LNCaP clone FGC (cell line): ENCODE data around the gene GNA14.

ENCODE experiments used
- DNase-seq: peaks from one replicate; pipeline ENCODE4 v3.0.0-alpha.2; 2011; ENCODE audit warnings: low read depth
- H3K4me3 ChIP-seq: 2 replicates; pipeline ENCODE4 v1.5.1; 2011; ENCODE audit warnings: mild to moderate bottlenecking, low read depth, low read length, control low read depth
- TF ChIP-seq, protein P1 (sequence below): IDR thresholded peaks from 2 replicates; pipeline ENCODE4 v1.5.1; 2012; ENCODE audit warnings: mild to moderate bottlenecking; ENCODE audit not compliant: control insufficient read depth, insufficient read depth; ENCODE audit errors: extremely low read depth

The GNA14 gene

GRCh38 chr9:77510666-77511065 lies 137.5 kb downstream of the GNA14 start:
- H3K4me3 ChIP-seq, result no peak overlapping the region
- TF ChIP-seq, protein P1, sequence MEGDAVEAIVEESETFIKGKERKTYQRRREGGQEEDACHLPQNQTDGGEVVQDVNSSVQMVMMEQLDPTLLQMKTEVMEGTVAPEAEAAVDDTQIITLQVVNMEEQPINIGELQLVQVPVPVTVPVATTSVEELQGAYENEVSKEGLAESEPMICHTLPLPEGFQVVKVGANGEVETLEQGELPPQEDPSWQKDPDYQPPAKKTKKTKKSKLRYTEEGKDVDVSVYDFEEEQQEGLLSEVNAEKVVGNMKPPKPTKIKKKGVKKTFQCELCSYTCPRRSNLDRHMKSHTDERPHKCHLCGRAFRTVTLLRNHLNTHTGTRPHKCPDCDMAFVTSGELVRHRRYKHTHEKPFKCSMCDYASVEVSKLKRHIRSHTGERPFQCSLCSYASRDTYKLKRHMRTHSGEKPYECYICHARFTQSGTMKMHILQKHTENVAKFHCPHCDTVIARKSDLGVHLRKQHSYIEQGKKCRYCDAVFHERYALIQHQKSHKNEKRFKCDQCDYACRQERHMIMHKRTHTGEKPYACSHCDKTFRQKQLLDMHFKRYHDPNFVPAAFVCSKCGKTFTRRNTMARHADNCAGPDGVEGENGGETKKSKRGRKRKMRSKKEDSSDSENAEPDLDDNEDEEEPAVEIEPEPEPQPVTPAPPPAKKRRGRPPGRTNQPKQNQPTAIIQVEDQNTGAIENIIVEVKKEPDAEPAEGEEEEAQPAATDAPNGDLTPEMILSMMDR, result no peak
- DNase-seq, result no peak

- no peak overlapping the region for H3K4me3 ChIP-seq
- no peak for DNase-seq
- TF ChIP-seq, protein P1, result no peak
Measured at GRCh38 chr9:77508396-77508795, 139.7 kb downstream of the GNA14 start.

DNA sequence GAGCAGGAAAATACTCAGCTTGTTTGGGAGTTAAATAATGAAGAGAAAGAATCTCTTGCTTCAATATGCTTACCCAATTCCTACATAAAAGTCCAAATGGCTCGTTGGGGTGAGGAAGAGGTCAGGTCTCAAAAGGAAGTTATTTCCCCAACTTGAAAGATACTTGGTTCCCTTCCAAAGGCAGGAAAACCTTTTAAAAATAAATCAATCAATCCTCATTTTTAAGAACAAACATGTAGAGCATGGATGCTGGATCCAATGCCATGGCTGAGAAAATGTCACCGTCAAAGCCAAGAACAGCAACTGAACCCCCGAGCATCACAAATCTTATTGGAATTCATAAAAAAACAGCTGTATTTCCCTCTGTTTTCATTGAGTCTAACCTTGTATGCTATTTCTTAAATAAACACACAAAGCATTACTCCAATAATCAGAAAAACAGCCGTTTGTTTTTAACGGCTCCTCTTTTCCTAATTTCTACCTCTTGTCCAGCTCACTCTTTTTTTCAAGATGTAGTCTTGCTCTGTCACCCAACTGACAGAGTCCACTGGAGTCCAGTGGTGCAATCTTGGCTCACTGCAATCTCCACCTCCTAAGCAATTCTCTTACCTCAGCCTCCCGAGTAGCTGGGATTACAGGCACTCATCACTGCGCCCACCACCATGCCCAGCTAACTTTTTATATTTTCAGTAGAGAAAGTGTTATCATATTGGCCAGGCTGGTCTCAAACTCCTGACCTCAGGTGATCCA lies 140.7 kb downstream of the GNA14 start:
- H3K4me3 ChIP-seq, result no peak overlapping the region
- TF ChIP-seq, protein P1, result no peak

DNA sequence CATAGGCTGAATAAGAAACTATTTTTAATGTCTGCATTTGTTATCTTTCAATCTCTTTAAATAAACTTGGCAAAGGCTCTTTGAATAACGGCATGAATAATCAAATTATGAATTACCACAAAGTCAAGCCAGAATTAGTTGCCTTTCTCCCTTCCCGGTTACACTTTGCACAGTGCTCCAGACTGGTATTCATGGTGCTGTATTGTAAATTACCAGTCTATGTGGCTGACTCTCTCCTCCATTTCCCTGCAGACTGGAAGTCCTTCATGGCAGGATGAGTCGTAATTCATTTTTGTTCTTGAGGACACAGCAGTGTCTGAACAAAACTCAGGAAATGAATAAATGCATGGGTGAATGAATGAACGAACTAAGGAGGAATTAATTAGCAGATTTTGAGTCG lies 142.9 kb downstream of the GNA14 start:
- no peak for DNase-seq
- H3K4me3 ChIP-seq, result no peak overlapping the region
- TF ChIP-seq, protein P1, result no peak

More for the DNA sequence above, 140.7 kb downstream of the GNA14 start:
- no peak for DNase-seq

DNA sequence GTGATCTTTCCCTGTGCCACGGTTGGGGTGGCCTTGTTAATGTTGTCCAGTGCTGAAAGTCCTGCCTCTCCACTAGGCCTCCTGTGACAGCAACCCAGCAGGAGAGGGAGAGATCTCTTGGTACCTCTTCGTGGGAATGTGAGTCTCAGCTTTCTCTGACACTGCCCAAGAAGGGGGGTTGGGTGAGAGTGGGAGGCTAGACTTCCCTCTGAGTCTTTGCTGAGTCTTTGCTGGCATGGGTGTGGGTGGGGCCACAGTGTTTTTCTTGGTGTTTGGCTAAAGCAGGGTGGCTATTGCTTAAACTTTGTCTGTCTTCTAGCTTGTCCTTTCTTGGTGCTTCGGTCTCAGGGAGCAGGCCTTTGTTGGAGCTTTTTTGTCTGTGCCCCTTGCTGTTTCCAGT lies 145.6 kb downstream of the GNA14 start:
- no peak for DNase-seq
- TF ChIP-seq, protein P1, result no peak
- H3K4me3 ChIP-seq, result no peak overlapping the region

GRCh38 chr9:77498891-77499290 lies 149.2 kb downstream of the GNA14 start:
- TF ChIP-seq, protein P1, result no peak
- no peak for DNase-seq
- no peak overlapping the region for H3K4me3 ChIP-seq
